ENCODE results near the gene LRRC59.
"Not testable (repeated sequence)": the region's sequence is repeated elsewhere in the genome, so short reads cannot be mapped to it uniquely, and the experiment has no call there.

LRRC59 gene

DNA sequence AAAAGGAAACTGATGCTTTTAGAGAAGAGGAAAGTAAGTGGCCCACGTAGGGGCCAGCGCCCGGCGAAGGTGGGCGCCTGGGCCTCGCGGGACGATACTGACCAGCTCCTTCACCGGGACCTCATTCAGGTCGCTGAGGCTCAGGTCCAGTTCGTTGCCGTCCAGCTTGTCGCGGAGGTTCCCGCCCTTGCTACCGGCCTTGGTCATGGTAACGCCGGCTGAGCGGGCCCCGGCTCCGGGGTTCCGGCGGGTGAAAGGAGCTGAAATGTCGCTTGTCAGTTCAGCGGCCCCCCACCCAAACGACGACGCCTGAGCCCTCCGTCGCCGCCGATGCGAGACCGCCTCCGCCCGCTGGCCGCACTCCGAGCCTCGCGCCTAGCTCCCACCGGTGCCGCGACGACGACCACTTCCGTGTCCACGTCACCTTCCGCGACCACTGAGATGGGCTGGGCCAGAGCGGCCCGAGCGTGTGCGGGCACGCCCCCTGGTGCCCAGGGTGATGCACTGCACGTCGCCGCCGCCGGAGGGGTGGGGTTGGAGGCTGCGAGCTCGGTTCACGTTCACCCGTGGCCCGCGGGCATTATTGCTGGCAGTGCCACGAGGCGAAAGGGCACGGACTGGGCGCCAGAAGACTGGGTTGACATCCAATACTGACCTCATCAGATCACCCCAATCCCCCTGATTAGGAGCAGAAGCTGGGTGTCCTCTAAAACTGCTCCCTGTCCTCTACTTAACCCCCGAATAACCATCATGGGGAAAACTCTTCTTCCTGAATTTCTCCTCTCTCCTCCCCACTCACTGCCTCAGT lies at the start of gene LRRC59:
Gene LRRC59 (minus strand): TSS at position 413 of the 808 bp plus-strand sequence. CDS start 206 bp downstream, at position 207.
- peak; percentile 88 for DNase-seq

- DNase-seq, result no peak
These were observed 48.5 kb upstream of the LRRC59 start for GRCh38 chr17:50445730-50446325.

GRCh38 chr17:50444841-50445715 lies 47.8 kb upstream of the LRRC59 start:
- DNase-seq, result no peak

DNA sequence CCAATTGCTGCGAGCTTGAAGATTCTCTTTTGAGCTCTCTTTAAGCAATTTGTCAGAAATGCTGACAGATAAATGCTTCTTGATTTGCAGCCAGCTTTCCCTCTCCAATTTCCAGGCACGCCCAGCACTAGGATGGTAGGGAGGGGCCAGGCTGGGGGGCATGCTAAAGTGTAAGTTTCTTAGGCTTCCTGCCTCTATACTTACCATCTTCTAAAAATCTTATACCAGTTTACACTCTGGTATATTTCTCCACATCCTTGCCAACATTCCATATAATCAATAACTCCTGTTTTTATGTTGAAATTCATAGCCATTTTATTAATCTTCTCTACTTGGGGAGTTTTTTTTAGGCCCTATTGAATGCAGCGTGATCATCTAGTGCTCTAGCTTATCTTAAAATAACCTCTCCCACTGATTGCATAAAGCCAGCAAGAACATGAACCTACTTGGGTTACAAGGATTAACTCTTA lies 46.2 kb upstream of the LRRC59 start:
- no peak for DNase-seq

DNA sequence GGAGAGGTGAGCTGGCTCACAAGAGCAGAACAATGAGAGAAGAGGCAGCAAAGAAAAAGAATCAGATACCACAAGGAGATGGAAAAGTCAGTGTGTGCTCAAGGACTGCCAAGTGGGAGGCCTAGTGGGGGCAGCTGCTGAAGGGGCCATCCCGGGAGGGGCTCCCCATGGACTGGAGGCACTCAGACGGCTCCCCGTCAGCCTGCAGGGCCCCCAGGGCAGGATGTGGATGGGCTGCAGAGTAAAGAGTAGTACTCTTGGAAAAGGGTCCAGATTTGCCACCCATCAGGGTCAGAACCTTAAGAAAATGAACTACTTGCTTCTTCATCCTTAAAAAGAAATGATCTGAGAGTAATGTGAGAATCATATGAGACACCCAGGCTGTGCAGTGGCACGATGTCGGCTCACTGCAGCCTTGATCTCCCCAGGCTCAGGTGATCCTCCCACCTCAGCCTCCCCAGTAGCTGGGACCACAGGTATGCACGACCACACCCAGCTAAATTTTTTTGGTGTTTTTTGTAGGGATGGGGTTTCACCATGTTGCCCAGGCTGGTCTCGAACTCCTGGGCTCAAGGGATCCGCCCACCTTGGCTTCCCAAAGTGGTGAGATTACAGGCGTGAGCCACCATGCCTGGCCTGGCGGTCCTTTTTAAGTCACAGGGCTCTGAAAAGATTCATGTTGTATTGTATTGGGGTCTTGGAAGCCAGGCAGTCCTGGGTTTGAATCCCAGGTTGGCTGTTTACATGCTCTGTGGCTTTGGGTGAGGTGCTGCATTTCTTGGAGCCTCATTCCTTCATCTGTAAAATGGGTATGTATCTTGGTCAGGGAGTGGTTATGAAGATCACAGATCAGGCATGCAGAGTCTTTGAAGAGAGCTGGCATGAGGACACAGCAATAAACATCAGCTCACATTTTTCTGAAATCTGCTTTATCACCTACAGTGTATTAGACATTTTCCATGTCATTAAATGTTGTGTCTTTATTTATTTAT lies 43.8 kb upstream of the LRRC59 start:
- DNase-seq, result no peak

DNA sequence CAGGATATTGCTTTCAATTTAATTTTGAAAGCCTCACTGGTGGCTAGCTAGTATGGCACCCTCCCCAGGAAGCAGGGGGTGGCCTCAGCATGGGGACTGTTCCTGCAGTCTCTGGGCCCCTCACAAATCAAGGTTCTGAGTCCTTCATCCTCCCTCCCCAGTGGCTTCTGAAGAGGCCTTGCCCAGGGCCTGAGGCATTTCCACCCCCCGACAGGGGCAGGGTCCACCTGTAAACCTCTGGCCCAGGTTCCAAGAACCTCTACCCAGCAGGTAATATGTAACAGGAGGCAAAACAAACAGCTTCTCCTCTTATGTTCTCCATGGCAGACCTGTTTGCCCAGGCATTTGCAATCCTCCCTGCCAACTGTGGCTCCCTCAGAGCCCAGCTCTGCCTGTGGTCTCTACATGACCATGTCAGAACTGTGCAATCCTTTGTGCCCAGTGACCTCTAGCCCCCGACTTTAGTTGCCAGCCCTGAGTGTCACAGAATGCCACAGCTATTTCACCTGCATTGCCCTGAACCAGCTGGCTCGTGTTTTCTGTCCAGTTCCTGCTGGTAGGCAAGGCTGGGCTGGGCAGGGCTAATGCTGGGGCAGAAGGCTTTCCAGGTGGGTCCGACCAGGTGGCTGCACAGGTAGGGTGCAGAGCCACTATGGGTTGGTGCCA lies 43.0 kb upstream of the LRRC59 start:
- DNase-seq, result no peak

DNA sequence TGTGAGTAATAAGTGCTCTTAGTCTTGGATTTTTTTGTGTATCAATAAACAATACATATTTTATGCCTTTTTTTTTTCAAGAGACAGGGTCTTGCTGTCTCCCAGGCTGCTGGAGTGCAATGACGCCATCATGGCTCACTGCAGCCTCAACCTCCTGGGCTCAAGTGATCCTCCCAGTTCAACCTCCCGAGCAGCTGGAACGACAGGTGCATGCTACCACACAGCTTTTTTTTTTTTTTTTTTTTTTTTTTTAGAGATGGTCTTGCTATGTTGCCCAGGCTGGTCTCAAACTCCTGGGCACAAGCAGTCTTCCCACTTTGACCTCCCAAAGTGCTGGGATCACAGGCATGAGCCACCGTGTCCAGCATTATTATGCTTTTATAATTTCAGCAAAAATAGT lies 41.7 kb upstream of the LRRC59 start:
- DNase-seq, result no peak

DNA sequence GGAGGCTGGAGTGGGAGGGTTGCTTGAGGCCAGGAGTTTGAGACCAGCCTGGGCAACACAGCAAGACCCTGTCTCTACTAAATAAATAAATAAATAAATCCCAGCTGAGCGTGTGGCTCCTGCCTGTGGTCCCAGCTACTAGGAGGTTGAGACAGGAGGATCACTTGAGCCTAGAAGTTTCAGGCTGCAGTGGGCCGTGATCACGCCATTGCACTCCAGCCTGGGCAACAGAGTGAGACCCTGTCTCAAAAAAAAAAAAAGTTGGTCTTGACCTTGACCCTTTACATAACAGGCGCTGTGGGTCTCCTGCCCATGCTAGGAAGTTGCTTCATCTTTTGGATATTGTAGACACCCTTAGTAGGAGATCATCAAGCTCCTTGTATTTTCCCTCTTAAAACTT lies 40.1 kb upstream of the LRRC59 start:
- DNase-seq, result no peak

- no peak for DNase-seq
These were observed 34.9 kb upstream of the LRRC59 start for GRCh38 chr17:50432125-50432762.

- DNase-seq, result no peak
These were observed 33.7 kb upstream of the LRRC59 start for GRCh38 chr17:50430821-50431618.

GRCh38 chr17:50429793-50430192 lies 32.5 kb upstream of the LRRC59 start:
- no peak for DNase-seq

- no peak for DNase-seq
These were observed 31.6 kb upstream of the LRRC59 start for GRCh38 chr17:50428831-50429424.

- DNase-seq, result not testable (repeated sequence)
These were observed 30.8 kb upstream of the LRRC59 start for GRCh38 chr17:50428126-50428525.

- no peak for DNase-seq
These were observed 29.8 kb upstream of the LRRC59 start for GRCh38 chr17:50426814-50427787.

- DNase-seq, result no peak
These were observed 29.1 kb upstream of the LRRC59 start for GRCh38 chr17:50426472-50426782.

- peak; percentile 47 for DNase-seq
These were observed 28.6 kb upstream of the LRRC59 start, which contains the start of gene ACSF2 for GRCh38 chr17:50425682-50426471. TSS of gene ACSF2 (plus strand) at chr17:50426218. CDS start at chr17:50426262, 44 bp downstream.

DNA sequence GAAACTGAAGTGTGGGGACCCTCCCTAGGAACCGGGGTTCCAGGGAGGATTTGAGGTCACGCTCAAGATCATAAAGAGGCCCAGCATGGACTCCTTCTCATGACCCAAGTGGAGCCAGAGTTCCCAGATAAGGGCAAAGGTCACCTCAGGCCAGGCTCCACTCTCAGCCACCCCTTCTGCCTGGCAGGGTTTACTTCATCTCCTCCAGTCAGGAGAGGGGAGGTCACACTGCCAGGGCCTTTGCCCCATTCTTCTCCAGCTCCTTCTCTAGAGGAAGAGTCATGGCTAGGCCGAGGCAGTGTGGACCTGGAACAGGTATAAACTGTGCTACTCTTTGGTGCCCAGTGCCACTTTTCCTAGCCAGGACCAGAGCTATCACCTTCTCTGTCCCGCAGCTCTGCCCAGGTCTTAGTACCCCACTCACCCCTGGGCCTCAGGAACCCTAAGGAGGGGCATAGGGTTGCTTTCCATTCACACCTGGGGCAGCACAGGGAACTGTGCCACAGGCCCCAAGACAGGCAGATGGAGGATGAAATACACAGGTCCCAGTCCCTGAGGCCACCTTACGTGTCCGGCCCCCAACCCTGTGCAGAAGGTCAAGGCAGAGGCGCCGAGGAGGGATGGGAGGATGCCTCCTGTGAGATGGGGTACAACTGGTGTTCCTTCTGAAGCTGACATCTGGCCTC lies 27.8 kb upstream of the LRRC59 start:
- no peak for DNase-seq
